HuH-7.5 (cell line): ENCODE data around the gene CCN5.

Source experiments
- DNase-seq: peaks from one replicate; pipeline ENCODE4 v3.0.0; 2011; ENCODE audit warnings: low spot score

The CCN5 gene

GRCh38 chr20:44716309-44717106 is 1.3 kb downstream of the CCN5 start:
- DNase-seq, result no peak

- DNase-seq, result peak; percentile 58
Observed at GRCh38 chr20:44717986-44718385, 2.8 kb downstream of the CCN5 start.

- DNase-seq, result no peak
Observed at GRCh38 chr20:44719841-44720240, 4.7 kb downstream of the CCN5 start.

- DNase-seq, result no peak
Observed at GRCh38 chr20:44720621-44720996, 5.4 kb downstream of the CCN5 start.

GRCh38 chr20:44720997-44721784 is 6.0 kb downstream of the CCN5 start:
- DNase-seq, result no peak

GRCh38 chr20:44721785-44722054 is 6.6 kb downstream of the CCN5 start:
- DNase-seq, result no peak

- no peak for DNase-seq
Observed at GRCh38 chr20:44722990-44723389, 7.8 kb downstream of the CCN5 start.

- DNase-seq, result no peak
Observed at GRCh38 chr20:44723391-44723790, 8.2 kb downstream of the CCN5 start.

- no peak for DNase-seq
Observed at GRCh38 chr20:44723798-44724362, 8.7 kb downstream of the CCN5 start.

GRCh38 chr20:44724423-44725091 is 9.4 kb downstream of the CCN5 start:
- DNase-seq, result no peak

- DNase-seq, result no peak
Observed at GRCh38 chr20:44725837-44726236, 10.7 kb downstream of the CCN5 start.

- DNase-seq, result no peak
Observed at GRCh38 chr20:44727039-44727438, 11.9 kb downstream of the CCN5 start.

GRCh38 chr20:44727651-44728050 is 12.5 kb downstream of the CCN5 start:
- DNase-seq, result no peak

- no peak for DNase-seq
Observed at GRCh38 chr20:44728801-44729443, 13.8 kb downstream of the CCN5 start.

- no peak for DNase-seq
Observed at GRCh38 chr20:44730441-44730840, 15.3 kb downstream of the CCN5 start.

- DNase-seq, result no peak
Observed at GRCh38 chr20:44731657-44732056, 16.5 kb downstream of the CCN5 start.

- no peak for DNase-seq
Observed at GRCh38 chr20:44732327-44732726, 17.2 kb downstream of the CCN5 start.

- DNase-seq, result peak; percentile 63
Observed at GRCh38 chr20:44733341-44734069, 18.3 kb downstream of the CCN5 start.

GRCh38 chr20:44734938-44735337 is 19.8 kb downstream of the CCN5 start:
- no peak for DNase-seq

- no peak for DNase-seq
Observed at GRCh38 chr20:44735816-44736169, 20.6 kb downstream of the CCN5 start.

GRCh38 chr20:44736170-44737021 is 21.2 kb downstream of the CCN5 start:
- DNase-seq, result peak; percentile 81
